Measurements from ENCODE around the gene RNF138.
"Not testable (repeated sequence)": the region's sequence is repeated elsewhere in the genome, so short reads cannot be mapped to it uniquely, and the experiment has no call there.

The RNF138 gene

GRCh38 chr18:32095192-32095899, 3.7 kb downstream of the RNF138 start:
- DNase-seq (ENCODE audit: low read depth, low spot score): no peak

GRCh38 chr18:32095900-32096229, 4.2 kb downstream of the RNF138 start:
- DNase-seq (ENCODE audit: low read depth, low spot score): no peak

DNA sequence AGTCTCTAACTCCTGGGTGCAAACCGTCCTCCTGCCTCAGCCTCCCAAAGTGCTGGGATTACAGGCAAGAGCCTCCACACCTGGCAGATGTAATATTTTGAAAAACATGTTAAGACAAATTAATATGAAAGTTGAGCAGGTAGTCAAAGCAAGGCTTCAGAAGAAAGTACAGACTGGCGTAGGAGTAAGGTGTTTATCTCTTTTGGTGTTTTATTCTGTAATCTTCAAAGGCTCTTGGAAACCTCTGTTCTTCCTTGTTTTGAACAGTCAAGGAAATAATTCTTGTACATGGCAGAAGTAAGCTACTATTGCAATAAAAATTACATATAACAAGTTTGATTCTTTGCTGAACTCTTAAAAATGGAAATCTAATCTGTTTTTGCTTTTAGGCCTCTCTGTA, 5.3 kb downstream of the RNF138 start:
- DNase-seq (ENCODE audit: low read depth, low spot score): no peak

GRCh38 chr18:32104516-32104915, 12.8 kb downstream of the RNF138 start:
- no peak for DNase-seq (ENCODE audit: low read depth, low spot score)

DNA sequence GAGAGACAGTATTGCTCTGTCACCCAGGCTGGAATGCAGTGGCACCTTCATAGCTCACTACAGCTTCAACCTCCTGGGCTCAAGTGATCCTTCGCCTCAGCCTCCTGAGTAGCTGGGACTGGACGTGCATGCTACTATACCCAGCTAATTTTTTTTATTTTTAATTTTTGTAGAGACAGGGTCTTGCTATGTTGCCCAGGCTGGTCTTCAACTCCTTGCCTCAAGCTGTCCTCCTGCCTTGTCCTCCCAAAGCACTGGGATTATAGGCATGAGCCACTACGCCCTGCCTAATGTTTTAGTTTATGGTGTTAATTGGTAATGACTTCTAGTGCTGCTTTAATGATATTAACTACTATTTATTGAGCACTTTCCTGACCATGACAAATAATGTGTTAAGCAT, 18.3 kb downstream of the RNF138 start:
- no peak for DNase-seq (ENCODE audit: low read depth, low spot score)

DNA sequence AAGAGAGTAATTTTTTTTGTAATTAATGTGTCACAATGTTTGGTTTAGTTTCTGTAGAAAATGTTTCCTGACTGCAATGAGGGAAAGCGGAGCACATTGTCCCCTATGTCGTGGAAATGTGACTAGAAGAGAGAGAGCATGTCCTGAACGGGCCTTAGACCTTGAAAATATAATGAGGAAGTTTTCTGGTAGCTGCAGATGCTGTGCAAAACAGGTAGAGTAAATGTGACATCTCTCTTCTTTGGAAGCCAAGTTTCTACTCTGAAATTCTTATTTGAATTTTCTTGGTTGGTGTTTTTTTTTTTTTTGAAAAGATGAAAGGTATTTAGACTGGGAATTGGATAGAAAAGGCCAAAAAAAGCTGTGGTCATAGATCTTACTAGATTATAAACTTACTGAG, 20.0 kb downstream of the RNF138 start:
- DNase-seq (ENCODE audit: low read depth, low spot score): no peak

- DNase-seq (ENCODE audit: low read depth, low spot score): no peak
Measured at GRCh38 chr18:32112826-32113225, 21.2 kb downstream of the RNF138 start.

DNA sequence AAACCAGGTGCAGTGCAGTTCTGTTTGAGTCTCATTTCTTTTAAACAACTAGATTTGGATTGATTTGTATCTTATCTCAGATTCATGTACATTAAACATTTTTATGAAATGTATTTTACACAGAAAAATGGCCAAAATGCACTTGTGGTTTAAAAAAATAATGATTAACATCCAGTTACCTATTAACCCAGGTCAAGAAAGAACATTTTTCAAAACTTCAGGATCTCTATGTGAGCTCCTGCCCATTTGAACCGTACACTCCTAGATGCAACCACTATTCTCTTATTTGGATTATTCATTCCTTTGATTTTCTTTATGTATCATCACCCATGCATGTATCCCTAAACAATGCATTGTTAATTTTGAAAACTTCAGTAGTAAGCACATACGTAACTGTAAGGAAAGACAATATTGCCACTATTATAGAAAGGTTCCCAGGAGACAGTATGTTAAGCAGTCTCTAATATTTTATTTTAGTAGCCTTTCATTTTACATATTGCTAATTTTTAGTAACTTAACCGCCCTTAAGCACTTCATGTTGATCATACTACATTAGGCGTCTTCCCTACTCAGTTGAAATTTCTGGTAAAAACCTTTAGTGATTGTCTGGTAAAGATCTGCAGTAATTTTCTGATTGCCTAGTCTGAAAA, 22.7 kb downstream of the RNF138 start:
- DNase-seq (ENCODE audit: low read depth, low spot score): no peak

DNA sequence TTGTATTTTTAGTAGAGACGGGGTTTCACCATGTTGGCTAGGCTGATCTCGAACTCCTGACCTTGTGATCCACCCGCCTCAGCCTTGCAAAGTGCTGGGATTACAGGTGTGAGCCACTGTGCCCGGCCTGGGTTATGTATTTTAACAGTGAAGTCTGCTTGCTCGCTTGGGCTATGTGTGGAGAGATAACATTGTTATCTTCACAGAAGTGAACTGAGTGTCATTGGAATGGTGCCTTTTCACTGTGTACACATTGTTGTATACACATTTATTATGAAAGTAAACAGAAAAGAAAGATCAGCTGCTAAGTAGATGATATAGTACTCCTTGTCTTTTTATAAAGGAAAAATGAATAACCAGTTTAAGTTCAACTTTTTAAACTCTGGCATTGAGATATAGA, 30.4 kb downstream of the RNF138 start:
- DNase-seq (ENCODE audit: low read depth, low spot score): no peak

DNA sequence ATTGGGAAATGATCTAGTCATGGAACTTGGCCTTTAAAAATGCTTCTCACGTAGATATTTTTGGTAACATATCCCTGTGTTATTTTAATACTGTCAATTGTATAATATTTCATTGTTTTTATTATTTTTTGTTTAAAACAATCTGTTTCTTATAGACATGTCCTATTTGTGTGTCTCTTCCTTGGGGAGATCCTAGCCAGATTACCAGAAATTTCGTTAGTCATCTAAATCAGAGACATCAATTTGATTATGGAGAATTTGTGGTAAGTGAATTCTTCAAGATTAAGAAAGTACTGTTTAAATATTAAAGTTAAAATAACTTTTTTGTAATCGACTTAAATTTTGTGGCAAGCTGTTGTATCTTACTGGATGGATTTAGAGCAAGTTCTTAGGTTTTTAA, 34.9 kb downstream of the RNF138 start:
- no peak for DNase-seq (ENCODE audit: low read depth, low spot score)

DNA sequence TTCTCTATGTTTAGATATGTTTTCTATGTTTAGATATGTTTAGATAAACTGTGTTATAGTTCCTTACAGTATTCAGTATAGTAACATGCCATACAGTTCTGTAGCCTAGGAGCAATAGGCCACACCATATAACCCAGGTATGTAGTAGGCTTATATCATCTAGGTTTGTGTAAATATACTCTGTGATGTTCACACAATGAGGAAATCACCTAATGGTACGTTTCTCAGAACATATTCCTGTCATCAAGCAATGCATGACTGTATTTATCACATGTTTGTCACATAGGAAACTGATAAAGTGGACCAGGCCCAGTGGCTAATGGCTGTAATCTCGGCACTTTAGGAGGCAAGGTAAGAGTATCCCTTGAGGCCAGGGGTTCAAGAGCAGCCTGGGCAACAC, 44.0 kb downstream of the RNF138 start:
- DNase-seq (ENCODE audit: low read depth, low spot score): no peak

DNA sequence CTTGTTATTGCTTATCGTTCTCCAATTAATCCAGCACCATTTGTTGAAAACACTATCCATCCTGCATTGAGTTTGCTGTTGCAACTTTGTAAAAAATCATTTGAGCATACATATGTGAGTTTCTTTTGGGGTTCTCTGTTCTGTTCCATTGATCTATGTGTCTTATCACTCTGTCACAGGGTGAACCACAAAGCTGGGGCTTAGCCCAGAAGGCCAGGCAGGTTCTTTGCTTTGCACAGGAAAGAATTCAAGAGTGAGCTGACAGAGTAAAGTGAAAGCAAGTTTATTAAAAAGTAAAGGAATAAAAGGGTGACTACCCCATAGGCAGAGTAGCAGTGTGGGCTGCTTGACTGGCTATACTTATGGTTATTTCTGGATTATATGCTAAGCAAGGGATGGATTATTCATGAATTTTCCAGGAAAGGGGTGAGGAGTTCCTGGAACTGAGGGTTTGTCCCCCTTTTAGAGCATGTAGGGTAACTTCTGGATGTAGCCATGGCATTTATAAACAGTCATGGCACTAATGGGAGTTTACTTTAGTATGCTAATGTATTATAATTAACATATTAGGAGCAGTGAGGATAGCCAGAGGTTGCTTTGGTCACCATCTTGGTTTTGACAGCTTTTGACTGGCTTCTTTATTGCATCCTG, 46.8 kb downstream of the RNF138 start:
- no peak for DNase-seq (ENCODE audit: low read depth, low spot score)

GRCh38 chr18:32139835-32140283, 48.2 kb downstream of the RNF138 start:
- no peak for DNase-seq (ENCODE audit: low read depth, low spot score)

- DNase-seq (ENCODE audit: low read depth, low spot score): no peak
Measured at GRCh38 chr18:32148185-32148870, 56.7 kb downstream of the RNF138 start.

GRCh38 chr18:32152705-32153448, 61.2 kb downstream of the RNF138 start:
- DNase-seq (ENCODE audit: low read depth, low spot score): no peak

- no peak for DNase-seq (ENCODE audit: low read depth, low spot score)
Measured at GRCh38 chr18:32156855-32157254, 65.2 kb downstream of the RNF138 start.

GRCh38 chr18:32157580-32157979, 65.9 kb downstream of the RNF138 start:
- DNase-seq (ENCODE audit: low read depth, low spot score): no peak

- DNase-seq (ENCODE audit: low read depth, low spot score): peak; percentile 89
Measured at GRCh38 chr18:32158108-32158624, 66.5 kb downstream of the RNF138 start.

- not testable (repeated sequence) for DNase-seq (ENCODE audit: low read depth, low spot score)
Measured at GRCh38 chr18:32158631-32159030, 67.0 kb downstream of the RNF138 start.

GRCh38 chr18:32160547-32160946, 68.9 kb downstream of the RNF138 start:
- DNase-seq (ENCODE audit: low read depth, low spot score): no peak

GRCh38 chr18:32167980-32168730, 76.5 kb downstream of the RNF138 start:
- DNase-seq (ENCODE audit: low read depth, low spot score): no peak

Data from iPS DF 19.7 (cell line).